Cardiac fibroblast (primary cell): Measurements from ENCODE around the gene CDK11A.
"Not testable (repeated sequence)": the region's sequence is repeated elsewhere in the genome, so short reads cannot be mapped to it uniquely, and the experiment has no call there.

ENCODE experiments used
- DNase-seq, 2 donors: peaks; one replicate each; pipeline versions ENCODE4 v3.0.0 to v3.0.0-alpha.2; 2010; ENCODE audit warnings: low read depth in 2 of 2
- H3K4me3 ChIP-seq, 2 donors: replicated peaks in 1 of 2; 1 replicate in 1 of 2; 2 replicates in 1 of 2; pipeline ENCODE4 v1.5.1; 2011; ENCODE audit warnings: low read depth in 2 of 2, low read length in 2 of 2, mild to moderate bottlenecking in 2 of 2, moderate library complexity in 1 of 2
- TF ChIP-seq, protein P1 (sequence below): IDR thresholded peaks from one replicate; pipeline ENCODE4 v1.5.1; 2011; ENCODE audit warnings: low read depth, mild to moderate bottlenecking, low read length, inconsistent platforms

Gene CDK11A

DNA sequence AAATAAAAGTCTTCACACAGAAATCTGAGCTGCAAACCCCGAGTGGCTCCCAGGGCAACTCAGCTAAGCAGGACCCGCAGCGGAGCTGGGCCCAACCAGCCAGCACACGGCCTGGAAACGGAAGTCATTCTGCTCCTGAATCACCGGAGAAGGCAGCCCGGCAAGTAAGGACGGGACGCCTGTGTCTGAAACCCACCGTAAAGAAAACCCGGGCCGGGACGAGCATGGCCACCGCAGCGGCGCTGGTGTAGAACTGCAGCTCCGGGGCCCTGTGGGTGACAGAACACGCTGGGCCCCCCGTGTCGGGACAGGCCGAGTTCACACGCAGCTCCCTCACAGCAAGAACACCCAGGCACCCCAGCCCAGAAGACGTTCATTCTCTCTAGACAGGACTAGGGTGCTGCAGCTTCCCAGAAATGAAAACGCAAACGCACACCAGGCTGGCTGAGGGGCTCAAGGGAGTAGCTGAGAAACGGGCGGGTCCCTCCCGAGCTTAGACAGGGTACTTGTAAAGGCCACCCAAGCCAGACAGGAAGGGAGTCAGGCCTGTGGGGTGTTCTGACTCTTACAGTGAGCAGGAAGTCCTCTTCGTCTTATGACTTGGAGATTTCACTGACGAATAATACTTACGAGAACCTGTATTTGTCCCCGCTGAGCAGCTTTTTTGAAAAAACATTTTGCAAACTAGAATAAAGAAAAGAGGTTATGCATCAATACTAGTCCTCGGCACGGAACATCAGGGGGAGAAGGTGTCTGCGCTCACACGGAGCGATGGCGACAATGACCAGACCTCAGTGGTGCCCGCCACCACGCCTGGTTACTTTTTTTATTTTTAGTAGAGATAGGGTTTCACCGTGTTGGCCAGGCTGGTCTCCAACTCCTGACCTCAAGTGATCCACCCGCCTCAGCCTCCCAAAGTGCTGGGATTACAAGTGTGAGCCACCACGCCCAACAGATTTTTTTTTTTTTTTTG is 54.4 kb downstream of the CDK11A start:
- H3K4me3 ChIP-seq: no peak overlapping the region
- DNase-seq: no peak
- TF ChIP-seq, protein P1, sequence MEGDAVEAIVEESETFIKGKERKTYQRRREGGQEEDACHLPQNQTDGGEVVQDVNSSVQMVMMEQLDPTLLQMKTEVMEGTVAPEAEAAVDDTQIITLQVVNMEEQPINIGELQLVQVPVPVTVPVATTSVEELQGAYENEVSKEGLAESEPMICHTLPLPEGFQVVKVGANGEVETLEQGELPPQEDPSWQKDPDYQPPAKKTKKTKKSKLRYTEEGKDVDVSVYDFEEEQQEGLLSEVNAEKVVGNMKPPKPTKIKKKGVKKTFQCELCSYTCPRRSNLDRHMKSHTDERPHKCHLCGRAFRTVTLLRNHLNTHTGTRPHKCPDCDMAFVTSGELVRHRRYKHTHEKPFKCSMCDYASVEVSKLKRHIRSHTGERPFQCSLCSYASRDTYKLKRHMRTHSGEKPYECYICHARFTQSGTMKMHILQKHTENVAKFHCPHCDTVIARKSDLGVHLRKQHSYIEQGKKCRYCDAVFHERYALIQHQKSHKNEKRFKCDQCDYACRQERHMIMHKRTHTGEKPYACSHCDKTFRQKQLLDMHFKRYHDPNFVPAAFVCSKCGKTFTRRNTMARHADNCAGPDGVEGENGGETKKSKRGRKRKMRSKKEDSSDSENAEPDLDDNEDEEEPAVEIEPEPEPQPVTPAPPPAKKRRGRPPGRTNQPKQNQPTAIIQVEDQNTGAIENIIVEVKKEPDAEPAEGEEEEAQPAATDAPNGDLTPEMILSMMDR: no peak

DNA sequence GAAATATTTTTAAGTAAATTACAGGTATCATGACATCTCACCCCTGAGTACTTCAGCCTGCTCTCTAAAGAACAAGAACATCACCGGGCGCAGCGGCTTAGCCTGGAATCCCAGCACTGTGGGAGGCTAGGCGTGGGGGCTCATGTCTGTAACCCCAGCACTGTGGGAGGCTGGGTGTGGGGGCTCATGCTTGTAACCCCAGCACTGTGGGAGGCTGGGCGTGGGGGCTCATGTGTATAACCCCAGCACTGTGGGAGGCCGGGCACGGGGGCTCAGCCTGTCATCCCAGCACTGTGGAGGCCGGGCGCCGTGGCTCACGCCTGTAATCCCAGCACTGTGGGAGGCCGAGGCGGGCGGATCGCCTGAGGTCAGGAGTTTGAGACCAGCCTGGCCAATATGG is 57.6 kb downstream of the CDK11A start:
- TF ChIP-seq, protein P1: no peak
- no peak overlapping the region for H3K4me3 ChIP-seq
- DNase-seq: no peak

DNA sequence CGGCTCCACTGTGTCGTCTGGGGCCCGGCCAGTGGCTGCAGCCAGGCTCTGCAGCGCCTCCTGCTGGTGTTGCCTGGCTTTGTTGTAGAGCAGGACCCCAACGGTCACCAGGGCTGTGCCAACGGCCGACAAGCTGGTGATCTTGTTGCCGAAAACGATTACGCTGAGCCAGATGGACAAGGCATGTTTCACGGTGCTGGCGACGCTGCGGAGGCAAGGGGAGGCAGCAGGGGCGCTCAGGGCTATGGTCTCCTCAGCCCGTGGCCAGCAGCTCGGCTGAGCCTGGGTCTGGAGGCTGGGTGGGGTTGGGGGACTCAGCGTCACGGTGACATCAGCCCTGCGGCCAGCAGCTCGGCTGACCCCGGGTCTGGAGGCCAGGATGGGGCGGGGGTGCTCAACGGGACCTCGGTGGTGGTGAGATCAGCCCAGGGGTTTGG is 58.3 kb downstream of the CDK11A start:
- DNase-seq: no peak
- no peak overlapping the region for H3K4me3 ChIP-seq
- TF ChIP-seq, protein P1: peak; percentile 46

DNA sequence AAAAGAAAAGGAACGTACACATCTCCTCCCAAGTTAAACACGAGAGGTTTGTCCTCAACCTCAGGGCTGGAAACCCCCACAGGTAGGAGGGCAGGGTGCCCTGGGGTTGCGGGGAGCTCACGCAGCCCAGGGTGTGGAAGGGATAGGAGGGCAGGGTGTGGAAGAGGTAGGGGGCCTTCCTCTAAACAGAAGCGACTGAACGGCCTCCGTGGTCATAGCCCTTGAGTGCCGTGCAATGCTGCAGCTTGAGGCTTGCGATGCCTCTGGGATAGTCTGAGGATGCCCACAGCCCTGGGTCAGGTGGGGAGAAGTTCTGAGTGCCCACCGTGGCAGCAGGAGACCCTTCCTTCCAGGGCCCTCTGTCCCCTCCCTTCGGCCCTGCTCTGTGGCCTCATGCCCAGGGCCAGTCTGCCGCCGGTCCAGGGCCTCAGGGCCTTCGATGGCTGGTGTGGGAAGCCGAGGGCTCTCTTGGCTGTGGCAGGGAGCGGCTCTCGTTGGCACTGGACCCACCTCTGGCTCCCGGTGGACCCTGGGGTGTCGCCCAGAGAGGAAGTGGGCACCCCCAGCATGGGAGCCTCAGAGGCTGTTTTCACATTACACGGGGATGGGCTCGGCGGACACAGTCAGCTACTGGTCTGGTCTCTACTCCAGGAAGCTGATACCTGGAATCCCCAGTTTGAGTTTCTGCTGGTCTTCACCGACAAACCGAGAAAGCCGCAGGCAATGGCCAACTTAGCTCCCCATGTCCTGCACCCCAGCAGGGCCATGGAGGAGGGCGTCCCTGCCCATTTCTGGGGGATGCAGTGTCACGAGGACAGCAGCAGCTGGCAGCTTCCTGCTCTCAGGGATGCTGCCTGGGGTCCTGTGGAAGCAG is 59.0 kb downstream of the CDK11A start:
- no peak for DNase-seq
- H3K4me3 ChIP-seq: no peak overlapping the region
- TF ChIP-seq, protein P1: no peak

GRCh38 chr1:1664318-1664717 is 59.8 kb downstream of the CDK11A start:
- DNase-seq, H3K4me3 ChIP-seq: not testable (repeated sequence)

DNA sequence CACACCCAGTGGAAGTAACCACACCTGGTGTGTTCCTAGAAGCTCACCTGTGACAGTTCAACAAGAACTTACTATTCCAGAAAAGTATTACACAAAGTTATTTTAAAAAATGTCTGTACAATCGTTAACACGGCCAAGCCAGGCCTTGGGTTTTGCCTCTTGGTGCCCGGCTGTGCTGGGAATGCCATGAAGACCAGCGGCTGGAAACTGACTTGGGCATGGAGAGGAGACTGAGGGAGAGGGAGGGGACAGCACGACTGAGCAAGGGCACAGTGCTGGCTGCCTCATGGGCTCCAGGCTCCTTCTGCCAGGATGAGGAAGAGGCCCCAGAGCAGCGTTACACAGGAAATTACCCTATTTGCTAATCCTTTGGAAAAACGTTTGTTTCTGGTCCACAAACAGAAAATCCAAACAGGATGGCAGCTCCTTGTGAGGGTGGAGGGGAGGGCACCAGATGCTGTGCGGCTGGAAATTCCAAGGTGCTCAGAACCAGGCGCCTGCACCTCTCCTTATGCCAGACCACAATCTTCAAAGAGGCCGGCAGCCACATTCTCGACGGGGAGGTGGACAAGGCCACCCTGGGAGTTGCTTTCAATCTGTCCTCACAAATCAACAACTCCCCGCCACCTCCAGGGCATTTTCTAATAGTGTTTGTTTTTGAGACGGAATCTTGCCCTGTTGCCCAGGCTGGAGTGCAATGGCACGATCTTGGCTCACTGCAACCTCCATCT is 61.2 kb downstream of the CDK11A start:
- H3K4me3 ChIP-seq, DNase-seq: not testable (repeated sequence)

DNA sequence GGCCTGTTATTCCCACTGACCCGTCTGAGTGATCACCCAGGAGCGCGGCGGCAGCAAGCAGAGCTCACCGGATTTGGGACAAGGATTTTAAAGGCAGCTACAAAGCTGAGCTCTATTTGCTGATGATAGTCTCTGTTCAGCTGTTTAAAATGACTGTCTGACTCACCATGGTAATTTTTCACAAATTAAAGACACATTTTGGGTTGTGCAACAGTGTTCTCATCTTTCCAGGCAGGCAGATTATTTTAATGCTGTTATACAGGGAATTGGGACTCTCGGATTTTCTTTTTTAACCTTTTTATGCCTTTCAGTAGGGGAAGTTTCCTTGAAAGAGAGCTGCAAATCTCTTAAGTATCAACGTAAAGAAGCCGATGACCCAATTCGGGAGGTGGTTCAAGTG is 61.8 kb downstream of the CDK11A start:
- DNase-seq, H3K4me3 ChIP-seq: not testable (repeated sequence)

GRCh38 chr1:1658583-1659549 is 65.3 kb downstream of the CDK11A start, which contains the start of gene CDK11B:
TSS of gene CDK11B (minus strand) at chr1:1659004. CDS start at chr1:1657485, 1,519 bp downstream.
- peak; percentile 98 to 99 for DNase-seq

More at GRCh38 chr1:1658583-1659549, 65.3 kb downstream of the CDK11A start, which contains the start of gene CDK11B:
- H3K4me3 ChIP-seq: peak within 1 kb of the TSS; percentile 49 to 62
